GM12892 (cell line): ENCODE results near the gene DNAH12.

Experiments
- POLR2A ChIP-seq: IDR thresholded peaks from 2 replicates; pipeline ENCODE4 v1.6.1; 2011; ENCODE audit warnings: low read depth, low read length, control low read depth
- TAF1 ChIP-seq: IDR thresholded peaks from 2 replicates; pipeline ENCODE4 v1.6.1; 2011; ENCODE audit warnings: low read depth, mild to moderate bottlenecking, control low read depth, low read length, borderline replicate concordance

- TF ChIP-seq POLR2A (no peak), TAF1 (no peak)
Measured at GRCh38 chr3:57464801-57465200, 79.3 kb downstream of the DNAH12 start.
